Hematopoietic multipotent progenitor cell treated with erythropoietin and hydrocortisone succinate and interleukin-3 and kit ligand, for 17 days (in vitro differentiated cells): Measurements from ENCODE around the gene PRLH.

ENCODE experiments used
- DNase-seq: peaks from one replicate; pipeline ENCODE4 v3.0.0-alpha.2; 2015; ENCODE audit warnings: low spot score

Gene PRLH, protein sequence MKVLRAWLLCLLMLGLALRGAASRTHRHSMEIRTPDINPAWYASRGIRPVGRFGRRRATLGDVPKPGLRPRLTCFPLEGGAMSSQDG

GRCh38 chr2:237566401-237567235 lies at the start of gene PRLH:
TSS of gene PRLH (plus strand) at chr2:237566574. CDS start at chr2:237566574, 0 bp downstream.
- no peak for DNase-seq

- no peak for DNase-seq
Measured at GRCh38 chr2:237517163-237517562, 49.2 kb upstream of the PRLH start.

DNA sequence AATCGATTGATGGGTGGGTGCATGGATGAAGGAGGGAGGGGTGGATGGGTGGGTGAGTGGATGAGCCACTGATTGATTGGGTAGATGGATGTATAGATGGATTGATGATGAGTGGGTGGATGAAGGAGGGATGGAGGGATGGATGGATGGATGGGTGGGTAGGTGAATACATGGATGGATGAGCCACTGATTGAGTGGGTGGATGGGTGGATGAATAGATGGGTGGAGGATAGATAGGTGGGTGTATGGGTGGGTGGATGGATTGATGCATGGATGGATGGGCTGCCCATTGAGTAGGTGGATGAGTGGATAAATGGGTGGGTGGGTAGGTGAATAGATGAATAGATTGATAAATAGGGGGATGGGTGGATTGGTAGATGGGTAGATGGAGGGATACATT lies 48.4 kb upstream of the PRLH start:
- DNase-seq: no peak

DNA sequence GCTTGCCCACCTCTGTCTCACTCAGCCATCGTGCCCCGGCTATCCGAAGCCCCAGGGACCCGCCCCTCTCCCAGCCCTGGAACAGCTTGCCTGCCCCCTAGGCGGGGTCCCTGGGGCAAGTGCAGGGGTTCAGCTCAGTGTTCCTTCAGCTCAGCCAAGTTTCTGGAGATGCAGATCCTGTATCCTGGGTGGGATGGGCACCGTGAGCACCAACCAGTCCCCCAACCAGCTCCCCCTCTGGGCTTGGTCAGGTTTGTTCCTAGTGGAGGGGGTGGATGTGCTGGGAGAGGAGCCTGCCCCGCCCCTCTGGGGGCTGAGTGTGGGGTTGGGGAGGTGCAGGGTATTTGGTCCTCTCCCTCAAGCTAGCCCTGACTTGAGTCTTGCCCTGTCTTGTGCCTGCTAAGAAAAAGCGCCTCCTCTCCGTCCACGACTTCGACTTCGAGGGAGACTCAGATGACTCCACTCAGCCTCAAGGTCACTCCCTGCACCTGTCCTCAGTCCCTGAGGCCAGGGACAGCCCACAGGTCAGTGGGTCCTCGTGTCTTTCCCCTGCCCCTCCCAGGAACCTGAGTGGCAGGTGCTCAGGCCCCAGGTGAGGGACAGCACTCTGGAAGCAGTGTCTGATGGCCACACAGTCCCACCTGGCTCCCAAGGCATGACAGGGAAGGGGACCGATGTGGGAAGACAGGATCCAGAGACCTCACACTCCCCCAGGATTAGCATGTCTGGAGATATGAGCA lies 46.7 kb upstream of the PRLH start:
- DNase-seq: no peak

- DNase-seq: no peak
Measured at GRCh38 chr2:237520290-237520689, 46.1 kb upstream of the PRLH start.

DNA sequence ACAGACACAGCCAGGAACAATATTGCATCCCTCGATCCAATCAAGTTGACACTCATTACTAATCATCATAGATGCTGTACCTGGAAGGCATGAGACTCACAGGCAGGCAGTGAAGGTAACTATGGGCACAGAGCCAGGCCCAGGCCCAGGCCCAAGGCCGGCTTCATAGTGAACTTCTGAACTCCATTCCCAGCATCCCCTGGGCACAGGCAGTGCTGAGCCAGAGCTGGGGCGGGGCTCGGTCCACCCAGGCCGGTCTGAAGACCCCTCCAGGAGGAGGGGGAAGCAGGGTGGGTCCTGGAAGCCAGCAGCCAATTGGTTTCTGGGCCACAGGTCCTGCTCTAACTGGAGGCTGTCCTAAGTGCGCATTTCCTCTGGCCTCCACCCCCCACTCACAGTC lies 41.7 kb upstream of the PRLH start:
- DNase-seq: no peak

- no peak for DNase-seq
Measured at GRCh38 chr2:237525559-237526157, 40.7 kb upstream of the PRLH start.

- no peak for DNase-seq
Measured at GRCh38 chr2:237527233-237527632, 39.1 kb upstream of the PRLH start.

- DNase-seq: no peak
Measured at GRCh38 chr2:237527766-237528165, 38.6 kb upstream of the PRLH start.

DNA sequence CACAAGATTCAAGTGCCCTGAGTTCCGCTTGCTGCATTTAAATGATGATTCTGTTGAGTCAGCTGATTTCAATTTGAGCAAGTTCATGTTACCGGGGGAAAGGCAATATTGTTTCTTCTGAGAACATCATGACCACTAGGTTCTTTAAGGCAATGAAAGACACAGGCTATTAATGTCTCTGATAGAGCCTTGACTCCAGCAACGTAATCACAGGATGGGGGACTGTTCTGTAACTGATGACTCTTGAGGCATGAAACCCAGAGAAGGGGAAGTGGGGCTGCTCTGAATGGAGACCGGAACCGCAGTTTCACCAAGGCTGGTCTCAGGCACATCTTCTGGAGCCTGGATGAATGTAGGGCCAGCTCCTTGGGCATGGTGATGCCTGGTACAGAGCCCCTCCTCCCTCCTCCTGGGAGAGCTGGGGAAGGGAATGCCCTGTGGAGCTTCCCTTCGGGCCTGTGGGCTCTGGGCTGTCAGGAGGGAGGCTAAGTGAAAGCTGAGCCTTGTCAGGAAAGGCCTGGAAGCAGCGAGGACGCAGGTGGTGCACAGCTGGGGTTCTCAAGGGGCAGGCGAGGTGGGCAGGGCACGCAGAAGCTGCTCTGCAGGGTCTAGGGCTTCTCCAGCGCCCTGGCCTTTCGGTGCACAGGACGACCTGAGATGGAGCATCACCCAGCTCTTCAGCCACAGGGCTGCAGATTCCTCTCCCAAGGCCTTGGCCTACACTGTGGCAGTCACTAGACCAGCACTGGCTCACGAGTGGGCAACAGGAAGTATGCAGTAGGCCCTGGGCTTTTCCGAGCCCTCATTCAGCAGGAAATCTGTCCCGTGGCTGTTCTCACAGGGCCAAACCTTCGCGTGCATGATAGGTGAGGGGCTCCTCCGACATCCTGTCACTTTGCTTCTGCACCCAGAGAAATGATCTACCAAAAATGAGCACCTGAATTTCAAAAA lies 36.6 kb upstream of the PRLH start:
- DNase-seq: no peak

DNA sequence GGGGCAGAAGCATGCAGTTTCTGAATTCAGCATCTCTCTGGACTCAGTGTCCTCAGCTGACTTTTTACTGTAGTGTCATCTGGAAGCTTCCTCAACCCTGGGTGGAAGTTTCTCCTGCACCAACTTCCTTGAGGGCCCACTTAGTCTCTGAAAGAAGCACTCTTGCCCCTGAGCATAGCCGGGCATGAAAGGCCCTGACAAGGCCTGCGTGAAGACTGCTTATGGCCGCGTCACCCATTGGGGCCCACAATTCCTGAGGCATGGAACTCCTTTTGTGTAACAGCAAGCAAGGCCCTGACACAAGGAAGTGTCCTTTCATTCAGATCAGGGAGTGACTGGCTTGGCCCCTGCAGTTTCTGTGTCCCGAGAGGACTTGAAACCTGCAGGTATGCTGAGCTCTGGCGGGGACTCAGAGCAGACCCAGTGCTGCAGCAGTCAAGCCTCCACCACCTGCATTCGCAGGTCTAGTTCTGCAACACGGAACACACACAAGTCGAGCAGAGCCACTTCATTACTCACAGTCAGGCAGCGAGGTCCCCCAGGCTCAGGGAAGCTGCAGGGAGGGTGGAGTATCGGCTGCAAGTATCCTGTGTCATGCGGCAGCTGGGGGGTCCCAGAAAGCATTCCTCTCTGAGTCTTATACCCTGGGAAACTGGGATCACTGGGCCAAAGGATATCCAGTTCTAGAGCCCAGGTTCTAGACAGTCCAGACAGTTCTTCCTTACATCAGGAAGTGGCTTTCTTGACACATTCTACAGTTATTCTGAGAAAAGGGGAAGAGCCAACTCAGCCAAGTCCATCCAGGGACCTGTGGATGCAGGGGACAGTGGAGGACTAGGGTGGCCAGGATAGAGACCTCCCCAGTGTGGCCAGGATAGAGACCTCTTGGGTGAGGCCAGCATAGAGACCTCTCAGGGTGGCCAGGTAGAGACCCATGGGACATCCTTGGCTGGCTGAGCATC lies 35.6 kb upstream of the PRLH start:
- DNase-seq: no peak

- no peak for DNase-seq
Measured at GRCh38 chr2:237532160-237532559, 34.2 kb upstream of the PRLH start.

DNA sequence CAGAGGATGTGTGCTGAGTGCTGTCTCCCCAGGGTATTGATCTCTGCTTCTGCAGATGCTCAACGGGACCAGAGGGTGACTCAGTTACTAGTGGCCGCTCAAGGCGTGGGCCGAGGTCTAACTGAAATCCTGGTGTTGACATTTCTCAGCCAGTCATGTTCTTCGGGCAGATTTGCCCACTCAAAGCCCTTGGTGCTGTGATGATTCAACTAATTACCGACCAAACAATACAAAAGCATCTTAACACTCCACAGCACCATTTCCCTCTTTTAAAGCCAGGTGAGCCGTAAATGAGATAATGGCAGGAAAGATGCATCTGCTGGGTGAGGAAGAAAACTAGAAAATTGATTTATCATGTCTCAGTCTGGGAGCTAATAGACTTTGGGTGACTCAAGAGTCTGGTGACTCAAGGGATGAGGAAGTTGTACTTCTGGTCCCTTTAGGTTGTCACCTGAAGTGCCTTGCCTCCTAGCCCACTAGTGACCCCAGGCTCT lies 32.7 kb upstream of the PRLH start:
- DNase-seq: no peak

DNA sequence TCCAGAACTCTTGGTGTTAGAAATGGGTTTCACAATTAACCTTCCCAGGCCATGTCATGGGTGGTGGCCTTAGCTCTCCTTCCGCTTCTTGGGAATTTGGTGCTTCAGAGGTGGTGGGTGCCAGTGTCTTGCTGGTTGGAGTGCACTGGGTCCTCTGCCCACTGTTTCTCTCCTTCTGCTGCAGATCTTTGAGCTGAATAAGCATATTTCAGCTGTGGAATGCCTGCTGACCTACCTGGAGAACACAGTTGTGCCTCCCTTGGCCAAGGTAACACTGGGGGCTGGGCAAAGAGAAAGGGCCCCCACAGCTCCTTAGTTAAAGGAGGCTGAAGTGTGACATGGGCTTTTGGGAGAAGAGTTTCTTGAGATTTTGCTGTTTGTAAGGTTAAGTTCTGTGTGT lies 32.0 kb upstream of the PRLH start:
- no peak for DNase-seq

GRCh38 chr2:237535385-237536082 lies 30.8 kb upstream of the PRLH start:
- no peak for DNase-seq

- no peak for DNase-seq
Measured at GRCh38 chr2:237536083-237536415, 30.3 kb upstream of the PRLH start.

DNA sequence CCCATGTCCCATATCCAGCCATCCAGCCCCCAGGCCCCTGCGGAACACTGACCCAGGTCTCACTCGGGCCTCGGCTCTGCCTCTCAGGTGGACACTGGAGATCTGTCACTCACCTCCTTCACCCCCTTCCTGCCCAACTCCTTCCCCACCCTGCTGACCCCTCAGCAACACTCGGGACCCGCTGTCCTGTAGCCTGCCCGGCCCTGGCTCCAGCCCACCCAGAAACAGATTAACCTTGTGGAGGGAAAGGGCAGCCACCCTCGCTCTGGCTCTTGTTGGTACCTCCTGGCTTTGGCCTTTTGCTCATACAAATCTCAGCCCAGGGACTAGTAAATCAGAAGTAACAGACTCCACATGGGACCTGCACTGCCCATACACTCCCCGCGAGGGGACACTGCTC lies 29.8 kb upstream of the PRLH start:
- no peak for DNase-seq

DNA sequence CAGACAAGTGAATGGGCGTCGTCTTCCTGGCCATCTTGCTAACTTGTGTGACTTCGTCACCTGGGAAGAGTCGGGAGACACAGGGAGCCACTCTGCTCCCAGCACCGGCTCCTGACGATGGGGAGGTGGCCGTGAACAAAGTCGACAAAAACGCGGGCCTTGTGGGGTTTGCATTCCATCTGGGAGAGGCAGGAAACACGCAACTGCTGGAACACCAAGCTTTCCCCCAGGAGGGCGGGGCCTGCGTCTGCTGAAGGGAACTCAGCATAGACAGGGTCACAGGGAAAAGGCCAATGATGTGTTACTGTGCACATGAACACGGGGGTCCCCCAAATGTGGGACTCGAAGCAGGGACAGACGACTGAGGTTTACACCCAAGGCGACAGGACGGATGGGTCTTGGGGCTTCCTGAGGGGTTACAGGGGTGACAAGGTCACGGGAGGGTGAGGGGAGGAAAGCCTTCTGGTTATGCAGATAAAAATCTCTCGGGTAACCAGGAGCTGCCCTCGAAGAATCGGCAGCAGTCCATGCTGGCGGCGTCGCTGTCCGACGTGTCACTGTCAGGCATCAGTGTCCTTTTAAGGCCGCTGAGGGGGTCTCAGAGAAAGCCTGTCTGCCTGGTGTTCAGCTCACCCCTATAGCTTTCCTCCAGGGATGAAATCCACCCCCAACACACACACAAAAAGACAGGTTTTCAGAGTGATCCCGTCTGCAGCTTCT lies 28.2 kb upstream of the PRLH start:
- DNase-seq: no peak

DNA sequence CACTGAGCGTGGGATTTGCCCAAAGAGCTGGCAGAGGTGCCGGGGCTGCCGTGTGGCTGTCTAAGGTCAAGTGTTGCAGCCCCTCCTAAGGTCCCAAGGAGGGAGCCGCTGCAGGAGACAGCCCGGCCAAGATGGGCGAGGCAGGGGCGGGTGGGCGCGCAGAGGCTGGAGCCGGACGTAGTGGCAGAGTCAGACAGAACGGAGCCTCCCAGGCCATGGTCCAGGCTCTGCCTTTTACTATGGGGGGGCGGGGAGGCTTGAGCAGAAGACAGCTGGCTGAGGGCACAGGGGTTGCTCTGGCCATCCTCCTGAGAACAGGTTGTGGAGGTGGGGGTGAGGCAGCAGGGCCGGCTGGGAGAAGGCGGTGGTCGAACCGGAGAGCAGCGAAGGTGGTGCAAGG lies 27.5 kb upstream of the PRLH start:
- DNase-seq: no peak
